Measurements from ENCODE around the gene TXNL1.

Gene TXNL1

DNA sequence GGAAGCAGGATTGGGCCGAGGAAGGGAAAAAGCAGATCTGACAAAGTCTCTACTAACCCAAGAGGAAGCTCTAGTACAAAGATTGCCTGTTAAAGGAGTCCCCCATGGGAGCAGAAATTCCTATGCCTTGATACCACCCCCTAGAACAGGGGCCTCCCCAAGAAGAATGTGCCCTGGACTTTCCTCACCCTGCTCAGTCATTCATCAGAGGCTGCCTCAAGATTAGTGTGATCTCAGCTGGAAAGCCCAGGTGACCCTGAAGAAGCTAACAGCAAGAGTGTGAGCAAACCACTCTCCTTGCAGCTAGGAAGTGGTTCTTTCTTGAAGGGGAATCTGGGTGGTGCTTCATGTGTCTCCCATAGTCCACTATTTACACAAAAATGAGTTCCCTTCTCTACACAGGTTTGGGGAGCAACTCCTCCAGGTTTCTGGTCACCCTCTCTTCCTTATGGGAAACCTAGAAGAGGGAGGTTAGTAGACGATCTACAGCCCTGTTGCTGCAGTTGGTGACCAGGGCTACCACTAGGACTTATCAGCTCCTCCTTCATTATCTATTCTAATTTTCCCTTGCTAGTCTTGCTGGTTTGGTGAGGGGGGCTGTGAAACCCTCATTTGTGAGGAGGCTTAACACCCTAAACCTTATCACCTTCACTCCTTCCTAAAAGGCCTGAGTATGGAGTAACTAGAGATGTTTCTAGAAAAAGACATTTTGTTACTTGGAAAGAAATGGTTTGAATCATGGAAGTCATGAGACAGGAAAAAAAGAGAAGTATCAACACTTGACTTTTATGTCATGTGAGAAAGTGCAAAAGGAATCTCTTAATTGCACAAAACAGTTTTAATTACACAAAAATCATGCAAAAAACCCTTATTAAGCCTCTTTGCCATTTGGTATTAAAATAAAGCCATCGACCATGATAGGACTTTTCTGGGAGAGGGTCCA is 9.8 kb upstream of the TXNL1 start:
- no peak for DNase-seq (ENCODE audit: low read depth, low spot score)
- TF ChIP-seq, protein P1, sequence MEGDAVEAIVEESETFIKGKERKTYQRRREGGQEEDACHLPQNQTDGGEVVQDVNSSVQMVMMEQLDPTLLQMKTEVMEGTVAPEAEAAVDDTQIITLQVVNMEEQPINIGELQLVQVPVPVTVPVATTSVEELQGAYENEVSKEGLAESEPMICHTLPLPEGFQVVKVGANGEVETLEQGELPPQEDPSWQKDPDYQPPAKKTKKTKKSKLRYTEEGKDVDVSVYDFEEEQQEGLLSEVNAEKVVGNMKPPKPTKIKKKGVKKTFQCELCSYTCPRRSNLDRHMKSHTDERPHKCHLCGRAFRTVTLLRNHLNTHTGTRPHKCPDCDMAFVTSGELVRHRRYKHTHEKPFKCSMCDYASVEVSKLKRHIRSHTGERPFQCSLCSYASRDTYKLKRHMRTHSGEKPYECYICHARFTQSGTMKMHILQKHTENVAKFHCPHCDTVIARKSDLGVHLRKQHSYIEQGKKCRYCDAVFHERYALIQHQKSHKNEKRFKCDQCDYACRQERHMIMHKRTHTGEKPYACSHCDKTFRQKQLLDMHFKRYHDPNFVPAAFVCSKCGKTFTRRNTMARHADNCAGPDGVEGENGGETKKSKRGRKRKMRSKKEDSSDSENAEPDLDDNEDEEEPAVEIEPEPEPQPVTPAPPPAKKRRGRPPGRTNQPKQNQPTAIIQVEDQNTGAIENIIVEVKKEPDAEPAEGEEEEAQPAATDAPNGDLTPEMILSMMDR (IDR thresholded peaks at IDR 0.05; ENCODE audit: insufficient read depth, low read length, missing control alignments) = no peak
- H3K4me3 ChIP-seq (ENCODE audit: low read depth, low read length) = no peak overlapping the region
- ChIA-PET CTCF (interaction anchor here (1.5 kb wide), 1 partner anchor 9 kb away, joined by 6 read pairs; no protein-coding TSS in a partner anchor), POLR2A (no interaction called here)

DNA sequence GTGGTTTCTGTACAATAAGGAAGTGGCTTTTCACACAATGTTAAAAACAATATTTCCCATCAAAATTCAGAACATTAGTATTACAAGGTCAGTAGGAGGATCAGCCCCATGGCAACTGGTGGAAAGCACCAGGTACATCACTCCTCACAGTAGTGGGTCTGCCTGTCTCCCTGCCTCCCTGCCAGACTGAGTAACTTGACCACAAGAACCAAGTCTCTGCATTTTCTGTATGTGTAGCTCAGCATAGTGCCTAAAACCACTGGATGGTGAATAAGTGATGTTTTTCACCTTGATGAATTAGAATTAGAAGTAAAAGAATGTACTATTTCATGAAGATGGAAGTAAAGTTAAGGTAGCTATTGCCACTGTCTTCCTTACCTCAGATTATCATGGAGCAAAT is 8.7 kb upstream of the TXNL1 start:
- DNase-seq (ENCODE audit: low read depth, low spot score) = no peak
- TF ChIP-seq, protein P1 (IDR thresholded peaks at IDR 0.05; ENCODE audit: insufficient read depth, low read length, missing control alignments) = no peak
- ChIA-PET POLR2A (no interaction called here), CTCF (interaction anchor here (1.5 kb wide), 1 partner anchor 8 kb away, joined by 6 read pairs; no protein-coding TSS in a partner anchor)
- no peak overlapping the region for H3K4me3 ChIP-seq (ENCODE audit: low read depth, low read length)

DNA sequence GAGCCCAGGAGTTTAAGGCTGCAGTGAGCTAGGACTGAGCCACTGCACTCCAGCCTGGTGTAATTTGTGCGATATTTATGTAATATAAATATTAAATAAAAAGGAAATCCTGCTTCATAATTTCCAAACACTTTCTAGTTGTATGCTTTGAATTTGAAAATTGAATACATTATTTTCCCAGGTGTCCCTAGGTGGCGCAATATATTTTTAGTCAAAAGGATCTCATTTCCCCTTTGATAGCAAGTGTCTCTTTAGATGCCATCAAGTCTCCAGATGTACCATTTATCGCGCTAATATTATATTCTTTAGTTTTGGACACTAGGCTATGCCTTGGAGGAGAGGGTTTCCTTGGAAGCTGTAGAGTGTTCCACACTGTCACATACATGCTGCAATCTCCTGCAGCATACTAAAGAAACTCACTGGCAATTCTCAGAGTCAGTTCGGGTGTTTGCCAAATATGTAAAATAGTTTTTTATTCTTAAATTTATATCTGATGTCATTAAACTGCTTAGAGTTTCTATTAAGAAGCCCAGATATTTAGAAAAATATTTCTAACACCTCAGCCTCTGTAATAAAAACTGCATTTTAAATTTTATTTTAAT is 7.1 kb upstream of the TXNL1 start:
- TF ChIP-seq, protein P1 (IDR thresholded peaks at IDR 0.05; ENCODE audit: insufficient read depth, low read length, missing control alignments) = no peak
- POLR2A ChIA-PET = no interaction called here
- DNase-seq (ENCODE audit: low read depth, low spot score) = no peak
- CTCF ChIA-PET = interaction anchor here (1.0 to 2.1 kb wide), 6 partner anchors 13 to 1410 kb away, joined by 3 to 9 read pairs (median 4); no protein-coding TSS in a partner anchor
- H3K4me3 ChIP-seq (ENCODE audit: low read depth, low read length) = no peak overlapping the region

DNA sequence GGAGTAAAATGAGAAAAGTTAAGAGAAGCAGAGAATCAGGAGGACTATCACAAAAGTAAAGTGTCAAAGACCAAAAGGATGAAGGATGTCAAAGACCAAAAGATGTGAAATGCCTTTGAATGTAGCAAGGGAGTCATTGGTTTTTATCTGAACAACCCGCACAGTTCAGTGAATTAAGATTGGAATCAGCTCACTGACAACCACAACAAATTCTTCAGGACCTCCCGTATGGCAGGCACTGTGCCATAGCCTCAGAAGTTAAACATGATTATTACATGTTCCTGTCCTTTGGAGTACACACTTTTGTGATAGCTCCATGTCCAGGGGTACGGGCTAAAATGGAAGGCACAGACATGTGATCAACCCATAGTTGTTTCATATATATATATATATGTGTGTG is 5.0 kb upstream of the TXNL1 start:
- CTCF ChIA-PET = interaction anchor here (0.6 kb wide), 1 partner anchor 1474 kb away, joined by 3 read pairs; no protein-coding TSS in a partner anchor
- no peak overlapping the region for H3K4me3 ChIP-seq (ENCODE audit: low read depth, low read length)
- TF ChIP-seq, protein P1 (IDR thresholded peaks at IDR 0.05; ENCODE audit: insufficient read depth, low read length, missing control alignments) = no peak
- POLR2A ChIA-PET = no interaction called here
- DNase-seq (ENCODE audit: low read depth, low spot score) = no peak

DNA sequence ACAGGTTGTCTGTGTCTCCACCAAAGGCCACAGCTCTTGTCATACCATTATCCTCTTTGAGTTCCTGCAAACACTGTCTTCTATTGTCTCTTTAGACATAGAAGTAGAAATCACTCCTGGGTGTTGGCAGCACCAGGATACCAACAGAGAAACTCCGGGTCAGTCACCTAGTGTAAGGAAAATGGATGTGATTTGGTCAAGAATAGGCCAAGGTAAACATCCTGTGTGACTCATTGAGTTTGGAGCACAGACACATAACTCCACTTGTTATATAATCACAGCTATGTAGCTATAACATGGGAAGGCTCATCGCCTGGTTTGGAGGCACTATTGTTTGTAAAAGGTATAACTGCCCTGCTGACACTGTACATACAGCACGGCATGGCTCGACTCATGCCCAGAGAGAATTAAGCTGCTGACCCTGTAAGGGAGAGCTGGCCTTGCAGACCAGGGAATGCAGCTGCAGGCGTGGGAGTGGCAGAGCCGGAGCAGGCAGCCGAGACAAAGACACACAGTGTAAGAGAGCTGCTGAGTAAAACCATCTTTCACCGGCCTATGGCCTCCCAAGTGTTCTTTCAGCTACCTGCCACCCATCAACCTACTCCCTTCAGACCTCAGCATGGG is 3.4 kb upstream of the TXNL1 start:
- CTCF ChIA-PET = interaction anchor here (1.2 to 2.6 kb wide), 3 partner anchors 8 to 41 kb away, joined by 3 to 13 read pairs (median 8); partner anchors contain the start of gene WDR7
- POLR2A ChIA-PET = interaction anchor here (1.3 kb wide), 1 partner anchor 9 kb away, joined by 5 read pairs; the partner anchor contains the start of gene WDR7
- TF ChIP-seq, protein P1 (IDR thresholded peaks at IDR 0.05; ENCODE audit: insufficient read depth, low read length, missing control alignments) = no peak
- no peak for DNase-seq (ENCODE audit: low read depth, low spot score)
- H3K4me3 ChIP-seq (ENCODE audit: low read depth, low read length) = no peak overlapping the region
